ENCODE results near the gene CCT8.

DNA sequence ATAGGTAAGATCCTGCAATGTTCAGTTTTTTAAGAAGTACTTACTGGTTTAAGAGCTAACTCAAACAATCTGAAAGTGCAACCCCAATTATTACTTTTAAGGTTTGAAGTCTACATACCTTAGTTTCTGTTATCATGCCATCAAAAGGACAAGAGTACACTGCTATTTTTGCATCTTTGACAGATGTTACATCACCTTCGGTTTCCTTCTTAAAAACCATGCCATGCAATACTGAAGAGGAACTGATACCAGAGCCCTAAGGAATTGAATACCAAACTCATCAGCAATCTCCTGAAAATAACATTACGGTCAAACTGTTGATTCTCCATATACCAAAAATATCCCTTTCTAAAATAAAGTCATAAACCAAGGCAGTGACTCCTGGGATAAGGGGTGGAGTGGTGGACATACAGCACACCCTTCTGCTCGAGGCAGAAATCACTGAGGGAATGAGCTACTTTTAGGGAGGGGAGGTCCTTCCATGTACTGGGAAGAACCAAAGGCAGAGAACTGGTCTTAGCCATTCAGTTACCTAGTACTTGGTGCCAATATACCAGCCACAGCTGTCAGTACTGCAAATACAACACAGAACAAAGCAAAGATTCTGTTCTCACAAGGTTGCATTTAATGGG lies 8.5 kb downstream of the CCT8 start:
- TF ChIP-seq, protein P1, sequence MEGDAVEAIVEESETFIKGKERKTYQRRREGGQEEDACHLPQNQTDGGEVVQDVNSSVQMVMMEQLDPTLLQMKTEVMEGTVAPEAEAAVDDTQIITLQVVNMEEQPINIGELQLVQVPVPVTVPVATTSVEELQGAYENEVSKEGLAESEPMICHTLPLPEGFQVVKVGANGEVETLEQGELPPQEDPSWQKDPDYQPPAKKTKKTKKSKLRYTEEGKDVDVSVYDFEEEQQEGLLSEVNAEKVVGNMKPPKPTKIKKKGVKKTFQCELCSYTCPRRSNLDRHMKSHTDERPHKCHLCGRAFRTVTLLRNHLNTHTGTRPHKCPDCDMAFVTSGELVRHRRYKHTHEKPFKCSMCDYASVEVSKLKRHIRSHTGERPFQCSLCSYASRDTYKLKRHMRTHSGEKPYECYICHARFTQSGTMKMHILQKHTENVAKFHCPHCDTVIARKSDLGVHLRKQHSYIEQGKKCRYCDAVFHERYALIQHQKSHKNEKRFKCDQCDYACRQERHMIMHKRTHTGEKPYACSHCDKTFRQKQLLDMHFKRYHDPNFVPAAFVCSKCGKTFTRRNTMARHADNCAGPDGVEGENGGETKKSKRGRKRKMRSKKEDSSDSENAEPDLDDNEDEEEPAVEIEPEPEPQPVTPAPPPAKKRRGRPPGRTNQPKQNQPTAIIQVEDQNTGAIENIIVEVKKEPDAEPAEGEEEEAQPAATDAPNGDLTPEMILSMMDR (IDR thresholded peaks at IDR 0.05) = no peak
- TF ChIP-seq POLR2A (IDR thresholded peaks at IDR 0.05) = no peak
